Sigmoid colon (tissue), 4 donors: ENCODE measurements around the gene NBAS.

ENCODE experiments used
- CTCF ChIP-seq, 4 experiments: fragments of 450-650 bp in 3 of 4; fragments of 200-600 bp in 1 of 4; IDR thresholded peaks; one replicate each; pipeline ENCODE4 v1.5.1; 2016 to 2019; ENCODE audit warnings: antibody characterized with exemption in 4 of 4, mild to moderate bottlenecking in 3 of 4, moderate library complexity in 2 of 4
- EP300 ChIP-seq, 4 donors: sonication (generic); formaldehyde crosslinking; IDR thresholded peaks; one replicate each; pipeline ENCODE4 v1.6.1; 2017; ENCODE audit warnings: antibody characterized with exemption in 4 of 4
- POLR2A ChIP-seq, 2 donors: fragments of 450-650 bp; IDR thresholded peaks; one replicate each; pipeline ENCODE4 v1.6.1; 2016; ENCODE audit warnings: antibody characterized with exemption in 2 of 2, mild to moderate bottlenecking in 2 of 2, moderate library complexity in 2 of 2
- POLR2AphosphoS5 ChIP-seq, 4 donors: sonication (generic); formaldehyde crosslinking; IDR thresholded peaks; one replicate each; pipeline ENCODE4 v1.6.1; 2017; ENCODE audit warnings: antibody characterized with exemption in 4 of 4

DNA sequence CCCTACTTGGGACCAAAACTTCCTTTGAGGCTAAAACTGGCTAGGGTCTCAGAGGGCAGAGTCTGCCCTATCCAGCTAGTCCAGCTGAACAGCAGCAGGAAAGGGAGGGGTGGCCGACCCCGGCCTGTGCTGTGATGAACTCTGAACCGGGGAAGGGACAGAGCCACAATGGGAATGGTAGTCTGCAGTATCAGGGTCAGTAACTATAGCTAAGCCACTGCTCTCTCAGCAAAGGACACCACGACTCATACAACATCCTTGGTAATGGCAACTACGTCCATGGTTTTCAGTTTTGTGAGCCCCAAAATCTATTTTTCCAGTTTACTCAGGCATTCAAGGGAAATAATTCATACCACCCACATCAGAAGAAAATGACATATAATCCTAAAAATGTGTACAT, 75.2 kb downstream of the NBAS start:
- no peak for TF ChIP-seq CTCF (IDR thresholded peaks at IDR 0.05)
- no peak for TF ChIP-seq POLR2A (IDR thresholded peaks at IDR 0.05)
- no peak for TF ChIP-seq EP300 (IDR thresholded peaks at IDR 0.05)
- no peak for TF ChIP-seq POLR2AphosphoS5 (IDR thresholded peaks at IDR 0.05)
